Measurements from ENCODE around the gene CITED4.

The CITED4 gene

GRCh38 chr1:40856656-40857302 lies 5.4 kb downstream of the CITED4 start:
- no peak for TF ChIP-seq CTCF (IDR thresholded peaks at IDR 0.05; ENCODE audit: low read depth, low read length)
- in situ Hi-C loops (cut with HindIII; ENCODE audit: low sequenced_read_pairs): no loop called here

GRCh38 chr1:40856116-40856515 lies 6.0 kb downstream of the CITED4 start:
- DNase-seq (ENCODE audit: low read depth, low spot score): no peak
- TF ChIP-seq CTCF (IDR thresholded peaks at IDR 0.05; ENCODE audit: low read depth, low read length): no peak
- H3K4me3 ChIP-seq (ENCODE audit: low read depth, low read length): no peak overlapping the region
- in situ Hi-C loops (cut with HindIII; ENCODE audit: low sequenced_read_pairs): no loop called here

More at GRCh38 chr1:40856656-40857302, 5.4 kb downstream of the CITED4 start:
- DNase-seq (ENCODE audit: low read depth, low spot score): no peak
- no peak overlapping the region for H3K4me3 ChIP-seq (ENCODE audit: low read depth, low read length)

GRCh38 chr1:40855513-40855912 lies 6.7 kb downstream of the CITED4 start:
- DNase-seq (ENCODE audit: low read depth, low spot score): no peak
- TF ChIP-seq CTCF (IDR thresholded peaks at IDR 0.05; ENCODE audit: low read depth, low read length): peak; percentile 46
- H3K4me3 ChIP-seq (ENCODE audit: low read depth, low read length): no peak overlapping the region
- in situ Hi-C loops (cut with HindIII; ENCODE audit: low sequenced_read_pairs): no loop called here

- H3K4me3 ChIP-seq (ENCODE audit: low read depth, low read length): no peak overlapping the region
- in situ Hi-C loops (cut with HindIII; ENCODE audit: low sequenced_read_pairs): no loop called here
- DNase-seq (ENCODE audit: low read depth, low spot score): no peak
- no peak for TF ChIP-seq CTCF (IDR thresholded peaks at IDR 0.05; ENCODE audit: low read depth, low read length)
These were observed 8.3 kb downstream of the CITED4 start for GRCh38 chr1:40853885-40854170.

GRCh38 chr1:40853113-40853884 lies 8.9 kb downstream of the CITED4 start:
- TF ChIP-seq CTCF (IDR thresholded peaks at IDR 0.05; ENCODE audit: low read depth, low read length): no peak
- in situ Hi-C loops (cut with HindIII; ENCODE audit: low sequenced_read_pairs): no loop called here
- no peak overlapping the region for H3K4me3 ChIP-seq (ENCODE audit: low read depth, low read length)
- no peak for DNase-seq (ENCODE audit: low read depth, low spot score)

GRCh38 chr1:40851643-40852042 lies 10.5 kb downstream of the CITED4 start:
- in situ Hi-C loops (cut with HindIII; ENCODE audit: low sequenced_read_pairs): no loop called here
- no peak for DNase-seq (ENCODE audit: low read depth, low spot score)
- TF ChIP-seq CTCF (IDR thresholded peaks at IDR 0.05; ENCODE audit: low read depth, low read length): no peak
- H3K4me3 ChIP-seq (ENCODE audit: low read depth, low read length): no peak overlapping the region
